NCI-H2227 treated with DMSO at 0.1 percent for 48 hours (cell line): ENCODE data around the gene FBXW2.
A peak's percentile ranks its signal among the peaks of the same experiment; 100 is the strongest.
"Not testable (repeated sequence)": the region's sequence is repeated elsewhere in the genome, so short reads cannot be mapped to it uniquely, and the experiment has no call there.

ENCODE experiments used
- DNase-seq: peaks from one replicate; lab custom pipeline; 2025; lab: John Stamatoyannopoulos, UW

The FBXW2 gene

GRCh38 chr9:120778758-120779157 is 14.5 kb downstream of the FBXW2 start:
- no peak for DNase-seq

DNA sequence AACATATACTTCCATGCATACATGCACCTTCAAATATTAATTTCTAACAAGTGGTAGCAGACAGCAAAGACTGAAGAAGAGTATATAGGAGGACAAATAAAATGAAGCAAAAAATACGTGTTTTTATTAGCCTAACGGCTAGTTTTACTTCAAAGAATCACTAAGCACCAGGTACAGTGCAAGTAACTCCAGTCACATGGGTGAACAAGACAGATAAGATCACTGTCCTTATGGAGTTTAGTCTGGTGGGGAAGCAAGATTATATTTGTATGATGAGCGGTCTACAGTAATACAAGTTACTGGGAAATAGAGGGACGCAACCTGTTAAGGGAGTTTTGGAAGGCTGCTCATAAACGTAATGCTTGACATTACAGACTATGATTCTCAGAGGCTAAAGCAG is 16.0 kb downstream of the FBXW2 start:
- DNase-seq: no peak

- no peak for DNase-seq
These were observed 16.4 kb downstream of the FBXW2 start for GRCh38 chr9:120776788-120777187.

GRCh38 chr9:120775859-120776258 is 17.4 kb downstream of the FBXW2 start:
- DNase-seq: no peak

GRCh38 chr9:120774719-120775118 is 18.5 kb downstream of the FBXW2 start:
- DNase-seq: no peak

GRCh38 chr9:120773256-120773655 is 20.0 kb downstream of the FBXW2 start:
- DNase-seq: no peak

GRCh38 chr9:120770931-120771330 is 22.3 kb downstream of the FBXW2 start:
- no peak for DNase-seq

DNA sequence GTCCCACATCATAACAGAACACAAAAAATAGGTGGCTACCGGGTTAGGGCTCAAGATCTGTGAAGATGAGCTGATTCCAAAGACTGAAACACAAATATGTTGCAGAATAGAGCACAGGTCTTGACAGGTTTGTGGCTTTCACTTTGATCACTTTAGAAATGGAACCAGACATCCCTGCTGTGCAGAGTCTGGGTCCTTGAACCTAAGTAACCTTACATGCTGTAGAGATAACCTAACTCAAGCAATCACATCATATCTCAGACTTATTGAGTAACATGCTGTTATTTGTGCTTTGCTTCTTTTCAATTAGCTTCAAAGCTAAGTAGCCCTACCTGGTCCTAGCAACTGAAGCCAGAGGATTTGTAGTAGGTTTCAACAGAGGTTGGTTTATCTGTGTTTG is 24.3 kb downstream of the FBXW2 start:
- DNase-seq: no peak

- no peak for DNase-seq
These were observed 25.0 kb downstream of the FBXW2 start for GRCh38 chr9:120768247-120768646.

GRCh38 chr9:120767451-120767850 is 25.8 kb downstream of the FBXW2 start:
- DNase-seq: no peak

GRCh38 chr9:120765910-120766425 is 27.2 kb downstream of the FBXW2 start:
- DNase-seq: no peak

GRCh38 chr9:120764476-120764875 is 28.7 kb downstream of the FBXW2 start:
- DNase-seq: no peak

DNA sequence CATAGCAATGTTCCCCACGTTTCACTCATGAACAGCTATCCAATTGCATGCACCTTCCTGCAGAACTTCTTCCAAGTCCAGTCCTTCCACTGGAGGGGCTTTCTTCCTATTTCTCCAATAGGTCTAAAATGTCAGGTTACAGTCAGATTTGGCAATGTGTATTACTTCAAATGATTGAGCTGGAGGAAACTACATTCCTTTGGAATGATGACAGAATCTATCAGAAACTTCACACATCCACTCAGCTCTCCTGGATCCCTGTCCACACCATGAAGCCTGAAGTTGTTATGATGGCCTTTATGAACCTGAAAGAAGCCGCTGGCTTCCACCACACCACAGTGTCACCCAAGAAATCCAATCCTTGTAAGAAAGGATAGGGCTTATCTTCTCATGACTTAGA is 32.2 kb downstream of the FBXW2 start:
- no peak for DNase-seq

DNA sequence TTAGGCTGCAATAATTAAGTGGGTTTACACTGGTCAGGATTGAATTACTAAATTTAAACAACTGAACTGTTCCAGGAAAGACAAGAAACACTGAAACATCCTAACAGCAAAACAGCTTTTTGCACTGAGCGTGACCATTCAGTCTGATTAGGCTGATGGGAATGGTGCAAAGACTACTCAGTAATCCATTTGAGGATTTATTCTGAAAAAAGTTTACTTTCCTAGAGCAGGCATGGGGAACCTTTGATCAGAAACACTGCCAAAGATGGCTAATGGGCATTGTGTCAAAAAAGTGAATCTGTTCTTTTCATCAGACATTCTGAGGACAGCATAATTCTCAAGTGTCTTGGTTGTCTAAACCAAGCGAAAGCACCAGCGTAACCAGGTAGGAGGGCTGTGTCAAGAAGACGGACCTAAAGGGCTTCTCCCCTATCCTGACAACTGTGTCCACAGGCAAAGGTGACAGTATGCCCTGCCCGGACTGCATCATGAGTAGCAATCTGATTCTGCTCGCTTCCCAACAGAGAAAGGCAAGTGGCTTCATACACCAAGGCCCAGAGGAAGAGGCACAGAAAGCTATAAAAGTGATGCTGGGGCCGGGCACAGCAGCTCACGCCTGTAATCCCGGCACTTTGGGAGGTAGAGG is 33.3 kb downstream of the FBXW2 start:
- no peak for DNase-seq

DNA sequence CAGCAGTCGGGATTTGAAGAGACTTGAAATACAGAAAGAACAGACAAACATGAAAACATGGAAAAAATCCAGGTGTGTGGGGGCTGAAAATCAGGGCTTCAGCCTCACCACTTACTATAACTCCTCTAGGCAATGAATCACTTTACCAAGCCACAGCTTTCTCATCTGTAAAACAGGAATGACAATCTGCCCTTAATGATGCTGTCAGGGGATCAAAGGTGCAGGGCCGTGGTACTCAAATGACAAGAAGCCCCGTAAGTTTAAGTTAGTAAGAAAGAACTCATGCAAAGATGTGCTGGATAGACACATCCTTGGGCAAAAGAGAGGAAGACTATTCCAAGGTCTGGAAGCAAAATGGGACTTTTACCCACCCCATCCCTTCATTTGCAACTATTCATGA is 34.7 kb downstream of the FBXW2 start:
- DNase-seq: no peak

DNA sequence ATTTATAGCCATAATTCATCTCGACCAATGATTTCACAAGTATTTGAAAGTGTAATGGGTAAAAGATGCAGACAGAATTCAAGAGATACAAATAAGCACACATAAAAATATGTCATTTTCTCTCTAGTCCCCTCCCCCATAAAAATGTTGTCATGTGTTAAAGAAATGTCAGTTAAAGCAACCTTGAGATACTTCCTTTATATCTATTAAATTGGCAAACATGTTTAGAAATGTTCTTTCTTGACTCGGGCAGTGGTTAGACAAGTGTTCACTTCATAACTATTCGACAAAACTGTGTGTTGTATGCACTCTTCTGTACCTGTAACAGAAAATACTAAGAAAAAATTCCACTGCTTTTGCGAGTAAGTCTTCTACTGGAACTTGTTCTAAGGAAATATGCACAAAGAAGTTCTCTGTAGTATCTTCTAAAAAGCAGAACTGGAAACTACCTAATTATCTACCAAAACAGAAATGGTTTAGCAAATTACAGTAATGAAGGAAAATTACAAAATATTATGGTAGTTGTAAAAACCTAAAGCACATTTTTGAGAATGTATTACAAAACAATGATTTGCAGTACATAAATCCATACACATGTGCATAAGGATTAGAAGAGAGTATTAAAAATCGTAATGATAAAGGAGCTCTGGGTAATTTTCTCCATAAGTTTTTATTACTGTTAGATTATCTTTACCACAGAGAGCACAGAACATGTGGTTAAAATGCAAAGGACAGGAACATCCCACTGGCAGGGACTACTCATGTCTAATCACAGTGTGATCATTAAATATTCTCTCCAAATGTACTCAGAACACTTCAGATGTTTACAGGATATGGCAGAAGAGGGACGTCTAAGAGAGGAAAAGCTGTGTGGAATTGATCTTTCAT is 35.9 kb downstream of the FBXW2 start:
- no peak for DNase-seq

DNA sequence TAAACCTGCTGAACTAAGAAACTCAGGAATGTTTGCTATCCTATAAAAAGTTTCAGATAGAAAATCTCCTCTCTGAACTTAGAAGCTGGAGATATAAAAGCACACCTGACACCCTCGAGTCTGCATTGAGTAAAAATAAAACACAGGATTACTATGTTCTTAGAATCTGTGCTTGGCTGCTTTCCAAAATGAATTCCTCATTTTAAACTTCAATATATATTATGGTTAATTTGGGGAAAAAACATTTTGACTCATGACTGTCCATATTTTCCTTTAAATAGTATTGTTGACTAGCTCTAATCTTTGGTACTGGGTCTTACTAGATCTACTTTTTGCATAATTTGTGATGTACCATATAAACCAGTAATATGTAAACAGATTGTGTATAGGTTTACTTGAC is 36.7 kb downstream of the FBXW2 start:
- no peak for DNase-seq

- peak; percentile 18 for DNase-seq
These were observed 37.3 kb downstream of the FBXW2 start for GRCh38 chr9:120755810-120756434.

DNA sequence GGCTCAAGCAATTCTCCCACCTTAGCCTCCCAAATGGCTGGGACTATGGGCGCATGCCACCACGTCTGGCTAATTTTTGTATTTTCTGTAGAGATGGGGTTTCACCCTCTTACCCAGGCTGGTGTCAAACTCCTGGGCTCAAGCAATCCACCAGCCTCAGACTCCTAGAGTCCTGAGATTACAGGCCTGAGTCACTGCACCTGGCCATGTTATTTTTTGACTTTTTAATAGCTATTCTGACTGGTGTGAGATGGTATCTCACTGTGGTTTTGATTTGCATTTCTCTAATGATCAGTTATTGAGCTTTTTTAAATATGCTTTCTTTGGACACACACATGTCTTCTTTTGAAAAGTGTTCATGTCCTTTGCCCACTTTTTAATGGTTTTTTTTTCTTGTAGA is 38.2 kb downstream of the FBXW2 start:
- no peak for DNase-seq

DNA sequence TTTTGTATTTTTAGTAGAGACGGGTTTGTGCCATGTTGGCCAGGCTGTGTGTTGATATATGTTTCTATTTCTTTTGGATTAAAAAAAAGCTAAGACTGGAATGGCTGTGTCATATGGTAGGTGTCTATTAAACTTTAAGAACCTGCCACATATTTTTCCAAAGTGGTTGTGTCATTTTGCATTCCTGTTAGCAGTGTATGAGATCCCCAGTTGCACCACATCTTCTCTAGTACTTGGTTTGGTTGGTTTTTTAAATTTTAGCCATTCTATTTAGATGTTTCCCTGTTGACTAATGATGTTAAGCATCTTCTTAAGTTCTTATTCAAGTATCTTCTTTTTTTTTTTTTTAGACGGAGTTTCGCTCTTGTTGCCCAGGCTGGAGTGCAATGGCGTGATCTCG is 42.8 kb downstream of the FBXW2 start:
- no peak for DNase-seq

DNA sequence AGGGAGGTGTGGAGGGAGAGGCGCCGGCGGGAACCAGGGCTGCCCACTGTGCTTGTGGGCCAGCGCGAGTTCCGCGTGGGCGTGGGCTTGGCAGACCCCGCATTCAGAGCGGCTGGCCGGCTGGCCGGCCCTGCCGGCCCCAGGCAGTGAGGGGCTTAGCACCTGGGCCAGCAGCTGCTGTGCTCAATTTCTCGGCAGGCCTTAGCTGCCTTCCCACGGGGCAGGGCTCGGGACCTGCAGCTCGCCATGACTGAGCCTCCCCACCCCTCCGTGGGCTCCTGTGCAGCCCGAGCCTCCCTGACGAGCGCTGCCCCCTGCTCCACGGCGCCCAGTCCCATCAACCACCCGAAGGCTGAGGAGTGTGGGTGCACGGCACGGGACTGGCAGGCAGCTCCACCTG is 46.9 kb downstream of the FBXW2 start:
- DNase-seq: not testable (repeated sequence)

GRCh38 chr9:120745278-120745677 is 47.9 kb downstream of the FBXW2 start:
- DNase-seq: no peak

DNA sequence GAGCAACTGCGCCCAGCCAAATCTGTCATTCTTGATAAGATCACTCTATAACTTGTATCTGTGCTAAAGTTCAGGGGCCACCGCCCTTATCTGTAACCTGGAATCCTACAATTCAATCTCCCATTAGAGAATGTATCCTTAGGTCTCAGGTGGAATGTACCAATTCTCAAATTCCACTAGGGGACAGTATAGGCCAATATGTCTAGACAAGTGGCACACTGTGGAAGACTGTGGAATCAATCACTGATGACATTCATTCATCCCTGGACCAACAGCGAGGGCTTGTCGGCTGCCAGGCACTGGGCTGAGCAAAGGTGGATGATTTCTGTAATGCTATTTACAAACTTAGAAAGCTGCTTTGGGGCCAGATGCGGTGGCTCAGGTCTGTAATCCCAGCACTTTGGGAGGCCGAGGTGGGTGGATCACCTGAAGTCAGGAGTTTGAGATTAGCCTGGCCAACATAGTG is 50.2 kb downstream of the FBXW2 start:
- no peak for DNase-seq
